ENCODE measurements around the gene ILRUN. TPM values are rescaled to one million over a fixed set of nuclear protein-coding genes. Genes with fewer than 3 reads are reported as not detected.
"Not testable (repeated sequence)": the region's sequence is repeated elsewhere in the genome, so short reads cannot be mapped to it uniquely, and the experiment has no call there.

The ILRUN gene
- total RNA-seq, 4 donors from 2014 or later = 77.5 to 84.1 (median 80.1) TPM

- no peak for DNase-seq (ENCODE audit: low spot score)
Observed at GRCh38 chr6:34729631-34730470, 33.3 kb upstream of the ILRUN start.

GRCh38 chr6:34726055-34726454, 29.5 kb upstream of the ILRUN start:
- ATAC-seq (ENCODE audit: low FRiP score) (no peak), DNase-seq (ENCODE audit: low spot score) (no peak)
- no peak for TF ChIP-seq CTCF (IDR thresholded peaks at IDR 0.05)

More at GRCh38 chr6:34729631-34730470, 33.3 kb upstream of the ILRUN start:
- TF ChIP-seq CTCF (IDR thresholded peaks at IDR 0.05) = no peak
- ATAC-seq (ENCODE audit: low FRiP score) = no peak

- ATAC-seq (ENCODE audit: low FRiP score) (no peak), DNase-seq (ENCODE audit: low spot score) (no peak)
- no peak for TF ChIP-seq CTCF (IDR thresholded peaks at IDR 0.05)
Observed at GRCh38 chr6:34723203-34723602, 26.6 kb upstream of the ILRUN start.

GRCh38 chr6:34722451-34722850, 25.9 kb upstream of the ILRUN start:
- ATAC-seq (ENCODE audit: low FRiP score) (no peak), DNase-seq (ENCODE audit: low spot score) (no peak)
- no peak for TF ChIP-seq CTCF (IDR thresholded peaks at IDR 0.05)

GRCh38 chr6:34720160-34720559, 23.6 kb upstream of the ILRUN start:
- not testable (repeated sequence) for DNase-seq (ENCODE audit: low spot score); ATAC-seq (ENCODE audit: low FRiP score)

GRCh38 chr6:34719646-34720045, 23.1 kb upstream of the ILRUN start:
- not testable (repeated sequence) for ATAC-seq (ENCODE audit: low FRiP score); DNase-seq (ENCODE audit: low spot score)

GRCh38 chr6:34718976-34719375, 22.4 kb upstream of the ILRUN start:
- ATAC-seq (ENCODE audit: low FRiP score) (peak; percentile 51), DNase-seq (ENCODE audit: low spot score) (no peak)
- no peak for TF ChIP-seq CTCF (IDR thresholded peaks at IDR 0.05)

GRCh38 chr6:34717466-34717865, 20.9 kb upstream of the ILRUN start:
- no peak for TF ChIP-seq CTCF (IDR thresholded peaks at IDR 0.05)
- DNase-seq (ENCODE audit: low spot score) = no peak
- no peak for ATAC-seq (ENCODE audit: low FRiP score)
